NCI-H446 (cell line): ENCODE data around the gene SPEN.
"Not testable (repeated sequence)": the region's sequence is repeated elsewhere in the genome, so short reads cannot be mapped to it uniquely, and the experiment has no call there.

Experiments used
- DNase-seq, 2 experiments: peaks; one replicate each; lab custom pipeline; 2025; lab: John Stamatoyannopoulos, UW

The SPEN gene

DNA sequence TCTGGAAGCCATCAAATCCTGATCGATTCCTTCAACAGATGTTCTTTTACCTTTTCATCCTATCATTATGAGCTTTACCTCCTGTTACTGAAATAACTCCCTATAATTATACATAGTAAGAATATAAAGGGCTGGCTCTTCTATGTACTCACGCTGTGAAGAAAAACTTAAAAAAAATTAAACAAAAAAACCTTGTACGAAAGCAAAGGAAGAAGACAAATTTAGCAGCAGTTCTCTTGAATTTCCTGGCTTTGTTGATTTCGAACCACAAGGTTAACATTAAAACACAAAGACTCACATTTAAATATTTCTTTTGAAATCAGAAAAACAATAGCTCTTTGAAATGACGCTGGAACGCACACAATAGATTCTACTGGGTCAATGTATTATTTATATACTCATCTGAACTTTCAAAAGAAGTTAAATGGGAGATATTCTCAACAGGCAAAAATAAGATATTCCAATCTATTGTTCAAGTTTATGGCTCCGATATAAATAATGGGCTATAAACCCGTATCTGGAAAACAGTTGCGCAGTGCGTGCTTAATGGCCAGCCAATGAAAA lies 13.6 kb upstream of the SPEN start:
- no peak for DNase-seq

GRCh38 chr1:15834406-15835204 lies 12.9 kb upstream of the SPEN start:
- peak; percentile 92 to 97 for DNase-seq

GRCh38 chr1:15835205-15835740 lies 12.2 kb upstream of the SPEN start:
- peak in 1 of 2 experiments; percentile 65 for DNase-seq

DNA sequence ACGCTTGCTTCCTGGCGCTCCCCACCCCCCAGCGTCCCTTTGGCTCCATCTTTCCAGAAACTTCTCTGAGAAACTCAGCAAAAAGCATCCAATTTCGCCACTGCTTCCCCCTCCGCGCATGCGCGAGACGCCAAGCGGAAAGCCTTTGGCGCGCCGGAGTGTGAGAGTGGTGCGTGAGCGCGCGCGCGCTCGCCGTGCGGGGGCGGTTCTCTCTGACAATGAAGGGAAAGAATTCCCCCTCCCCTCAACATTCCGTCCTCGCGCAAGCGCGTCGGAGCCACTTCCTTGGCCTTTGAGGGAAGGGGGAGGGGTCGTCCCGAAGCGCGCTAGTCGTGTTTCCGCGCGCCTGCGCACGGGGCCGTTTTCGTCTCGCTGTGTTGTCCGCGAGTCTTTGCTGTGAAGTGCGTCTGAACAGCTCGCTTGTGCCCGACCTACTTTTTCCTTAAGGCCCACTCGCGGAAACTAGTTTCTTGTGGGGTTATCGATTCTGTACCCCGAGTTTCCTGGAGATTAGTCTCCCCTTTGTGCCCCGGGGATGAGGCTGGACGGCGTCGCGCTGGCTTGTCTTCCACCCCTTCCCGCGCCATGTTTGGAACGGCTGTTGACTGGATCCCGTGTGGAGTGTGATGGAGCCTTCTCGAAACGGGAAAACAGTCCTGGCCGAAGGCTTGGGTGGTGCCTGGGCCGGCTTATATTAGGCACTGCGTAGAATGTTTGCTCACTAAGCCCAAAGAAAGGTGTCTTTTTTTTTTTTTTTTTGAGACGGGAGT lies 11.6 kb upstream of the SPEN start:
- DNase-seq, result peak; percentile 99 to 100

DNA sequence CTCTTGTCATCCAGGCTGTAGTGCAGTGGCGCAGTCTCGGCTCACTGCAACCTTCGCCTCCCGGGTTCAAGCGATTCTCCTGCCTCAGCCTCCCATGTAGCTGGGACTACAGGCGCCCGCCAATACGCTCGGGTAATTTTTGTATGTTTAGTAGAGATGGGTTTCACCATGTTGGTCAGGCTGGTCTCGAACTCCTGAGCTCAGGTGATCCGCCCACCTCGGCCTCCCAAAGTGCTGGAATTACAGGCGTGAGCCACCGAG lies 11.1 kb upstream of the SPEN start:
- DNase-seq, result not testable (repeated sequence)

DNA sequence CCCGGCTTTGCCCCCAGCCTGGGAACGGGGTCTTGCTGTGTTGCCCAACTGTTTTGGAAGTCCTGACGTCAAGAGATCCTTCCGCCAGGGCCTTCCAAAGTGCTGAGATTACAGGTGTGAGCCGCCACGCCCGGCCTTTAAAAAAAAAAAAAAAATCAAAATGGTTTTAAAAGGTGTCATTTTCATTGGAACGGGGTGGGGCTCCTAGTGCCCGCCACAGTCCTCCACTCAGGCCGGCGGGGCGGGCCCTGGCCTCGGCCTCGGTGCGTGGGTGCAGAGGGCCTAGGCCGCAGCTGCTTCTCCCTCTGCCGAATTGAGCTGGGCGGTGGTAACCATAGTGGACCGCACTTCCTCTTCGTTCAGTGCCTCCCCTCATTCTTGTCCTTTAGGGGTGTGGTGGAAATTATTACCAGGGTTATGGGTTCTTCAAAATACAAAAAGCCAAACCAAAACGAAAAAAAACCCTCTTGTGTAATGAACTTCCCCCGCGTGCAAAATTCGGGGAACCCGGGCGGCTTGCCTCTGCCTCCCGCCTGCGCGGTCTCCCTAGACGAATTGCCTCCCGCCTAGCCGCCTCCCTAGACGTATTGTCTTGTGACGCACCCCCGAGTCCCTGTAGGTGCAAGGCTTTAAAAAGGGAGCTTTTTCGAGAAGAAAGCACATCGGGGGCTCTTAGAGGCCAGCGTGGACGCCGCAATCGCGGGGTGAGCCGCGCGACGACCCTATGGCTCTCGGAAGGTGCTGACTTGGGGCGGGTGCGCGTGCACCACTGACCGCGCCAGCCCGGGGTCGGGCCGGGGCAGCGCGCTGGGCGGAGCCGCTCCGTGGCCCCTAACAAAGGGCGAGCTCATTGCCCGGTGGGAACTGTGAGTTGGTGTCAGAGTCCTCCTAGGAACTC lies 10.5 kb upstream of the SPEN start:
- DNase-seq, result no peak

GRCh38 chr1:15837931-15838330 lies 9.6 kb upstream of the SPEN start:
- no peak for DNase-seq

- no peak for DNase-seq
These were observed 8.8 kb upstream of the SPEN start for GRCh38 chr1:15838721-15839120.

GRCh38 chr1:15843826-15844572 lies 3.5 kb upstream of the SPEN start:
- peak; percentile 26 to 65 for DNase-seq

DNA sequence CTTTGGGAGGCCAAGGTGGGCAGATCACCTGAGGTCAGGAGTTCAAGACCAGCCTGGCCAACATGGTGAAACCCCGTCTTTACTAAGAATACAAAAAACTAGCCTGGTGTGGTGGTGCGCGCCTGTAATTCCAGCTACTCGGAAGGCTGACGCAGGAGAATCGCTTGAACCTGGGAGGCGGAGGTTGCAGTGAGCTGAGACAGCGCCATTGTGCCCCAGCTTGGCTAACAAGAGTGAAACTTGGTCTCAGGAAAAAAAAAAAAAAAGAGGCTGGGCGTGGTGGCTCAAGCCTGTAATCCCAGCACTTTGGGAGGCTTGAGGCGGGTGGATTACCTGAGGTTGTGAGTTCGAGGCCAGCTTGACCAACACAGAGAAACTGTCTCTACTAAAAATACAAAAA lies 1.5 kb upstream of the SPEN start:
- DNase-seq, result not testable (repeated sequence)

DNA sequence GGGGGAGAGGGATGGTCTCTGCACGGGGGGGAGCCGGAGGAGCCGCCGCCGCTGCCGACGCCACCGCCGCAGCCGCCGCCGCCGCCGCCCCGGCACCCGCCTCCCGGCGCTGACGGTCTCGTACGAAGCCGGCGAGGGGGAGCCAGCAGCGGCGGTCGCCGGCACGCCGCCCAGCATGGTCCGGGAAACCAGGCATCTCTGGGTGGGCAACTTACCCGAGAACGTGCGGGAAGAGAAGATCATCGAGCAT lies 311 bp downstream of the SPEN start:
- no peak for DNase-seq

GRCh38 chr1:15848143-15848928 lies 829 bp downstream of the SPEN start:
- peak in 1 of 2 experiments; percentile 38 for DNase-seq

- peak; percentile 92 to 93 for DNase-seq
These were observed 1.6 kb downstream of the SPEN start for GRCh38 chr1:15848929-15849774.

- DNase-seq, result peak; percentile 82 to 87
These were observed 2.3 kb downstream of the SPEN start for GRCh38 chr1:15849775-15850324.

DNA sequence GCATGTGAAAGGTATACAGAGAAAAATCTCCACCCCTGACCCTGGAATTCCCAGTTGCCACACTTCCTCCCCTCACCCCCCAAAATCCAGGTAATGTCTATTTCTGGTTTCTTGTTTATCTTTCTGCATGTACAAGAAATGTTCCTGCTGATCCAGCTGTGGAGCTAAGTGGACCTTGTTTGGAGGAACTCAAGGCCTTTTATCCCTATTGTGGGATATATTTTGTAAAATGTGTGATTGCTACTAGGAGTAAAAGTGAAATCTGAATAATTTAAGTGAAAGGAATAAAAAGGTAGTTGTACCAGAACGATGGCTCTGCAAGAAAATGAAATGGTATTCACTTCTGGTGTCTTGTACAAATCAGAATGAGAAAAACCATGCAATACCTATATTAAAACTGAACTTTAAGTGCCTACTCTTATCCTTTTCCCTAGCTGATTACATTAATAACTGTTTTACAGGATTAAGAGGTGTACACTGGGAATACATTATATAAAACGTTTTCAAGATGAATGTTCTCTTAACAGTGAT lies 3.0 kb downstream of the SPEN start:
- DNase-seq, result no peak

- no peak for DNase-seq
These were observed 3.9 kb downstream of the SPEN start for GRCh38 chr1:15851210-15852035.

- no peak for DNase-seq
These were observed 4.7 kb downstream of the SPEN start for GRCh38 chr1:15852036-15852827.
